ENCODE measurements around the gene CACNB2.

The CACNB2 gene

GRCh38 chr10:18557960-18558359, 417.7 kb downstream of the CACNB2 start:
- no peak for DNase-seq (ENCODE audit: extremely low spot score)
- no peak for TF ChIP-seq L3MBTL2 (conservative IDR thresholded peaks at IDR 0.05)
- TF ChIP-seq ARNT (IDR thresholded peaks at IDR 0.05) = no peak
- no peak for TF ChIP-seq ELF4 (IDR thresholded peaks at IDR 0.05)
- no peak for TF ChIP-seq CTBP1 (IDR thresholded peaks at IDR 0.05; ENCODE audit: borderline replicate concordance)
- no peak for TF ChIP-seq PKNOX1 (IDR thresholded peaks at IDR 0.05)
- no peak for TF ChIP-seq HDGF (IDR thresholded peaks at IDR 0.05; ENCODE audit: borderline replicate concordance)
- TF ChIP-seq FOXA1 (IDR thresholded peaks at IDR 0.05) = no peak
- no peak for TF ChIP-seq TARDBP (IDR thresholded peaks at IDR 0.05)
- no peak for TF ChIP-seq FOXK2 (IDR thresholded peaks at IDR 0.05)
- TF ChIP-seq SUZ12 (IDR thresholded peaks at IDR 0.05) = no peak
- no peak for TF ChIP-seq LEF1 (IDR thresholded peaks at IDR 0.05; ENCODE audit: borderline replicate concordance)
- TF ChIP-seq ZNF384 (IDR thresholded peaks at IDR 0.05) = no peak
- no peak for TF ChIP-seq FOXM1 (IDR thresholded peaks at IDR 0.05; ENCODE audit: borderline replicate concordance)
- no peak for TF ChIP-seq NFRKB (IDR thresholded peaks at IDR 0.05)
- POLR2A ChIA-PET = no interaction called here
- CTCF ChIA-PET = no interaction called here

GRCh38 chr10:18561861-18562551, 421.8 kb downstream of the CACNB2 start:
- DNase-seq (ENCODE audit: extremely low spot score) = no peak
- ChIA-PET POLR2A (no interaction called here), CTCF (no interaction called here)
- no peak for TF ChIP-seq ZNF384 (IDR thresholded peaks at IDR 0.05)
- no peak for TF ChIP-seq FOXA1 (IDR thresholded peaks at IDR 0.05)
- TF ChIP-seq NFRKB (IDR thresholded peaks at IDR 0.05) = no peak
- no peak for TF ChIP-seq CTBP1 (IDR thresholded peaks at IDR 0.05; ENCODE audit: borderline replicate concordance)
- no peak for TF ChIP-seq ELF4 (IDR thresholded peaks at IDR 0.05)

GRCh38 chr10:18563003-18563726, 422.9 kb downstream of the CACNB2 start:
- ChIA-PET CTCF (no interaction called here), POLR2A (no interaction called here)
- TF ChIP-seq SP1 (IDR thresholded peaks at IDR 0.05) = no peak
- no peak for TF ChIP-seq FOXA1 (IDR thresholded peaks at IDR 0.05)
- no peak for TF ChIP-seq FOXK2 (IDR thresholded peaks at IDR 0.05)
- TF ChIP-seq BHLHE40 (IDR thresholded peaks at IDR 0.05; ENCODE audit: borderline replicate concordance) = no peak
- no peak for TF ChIP-seq ZNF384 (IDR thresholded peaks at IDR 0.05)
- TF ChIP-seq ARNT (IDR thresholded peaks at IDR 0.05) = no peak
- TF ChIP-seq NFRKB (IDR thresholded peaks at IDR 0.05) = no peak
- no peak for TF ChIP-seq HDGF (IDR thresholded peaks at IDR 0.05; ENCODE audit: borderline replicate concordance)
- TF ChIP-seq CTBP1 (IDR thresholded peaks at IDR 0.05; ENCODE audit: borderline replicate concordance) = no peak
- TF ChIP-seq FOXM1 (IDR thresholded peaks at IDR 0.05; ENCODE audit: borderline replicate concordance) = no peak
- DNase-seq (ENCODE audit: extremely low spot score) = no peak

- ChIA-PET CTCF (no interaction called here), POLR2A (no interaction called here)
- no peak for TF ChIP-seq FOXA1 (IDR thresholded peaks at IDR 0.05)
- no peak for TF ChIP-seq NFRKB (IDR thresholded peaks at IDR 0.05)
- no peak for TF ChIP-seq TARDBP (IDR thresholded peaks at IDR 0.05)
- TF ChIP-seq L3MBTL2 (conservative IDR thresholded peaks at IDR 0.05) = no peak
- no peak for TF ChIP-seq SUZ12 (IDR thresholded peaks at IDR 0.05)
- TF ChIP-seq LEF1 (IDR thresholded peaks at IDR 0.05; ENCODE audit: borderline replicate concordance) = no peak
- no peak for TF ChIP-seq SP1 (IDR thresholded peaks at IDR 0.05)
- TF ChIP-seq ARNT (IDR thresholded peaks at IDR 0.05) = no peak
- TF ChIP-seq PKNOX1 (IDR thresholded peaks at IDR 0.05) = no peak
- no peak for TF ChIP-seq BHLHE40 (IDR thresholded peaks at IDR 0.05; ENCODE audit: borderline replicate concordance)
- no peak for DNase-seq (ENCODE audit: extremely low spot score)
Measured at GRCh38 chr10:18565006-18565405, 424.8 kb downstream of the CACNB2 start.

- POLR2A ChIA-PET = no interaction called here
- CTCF ChIA-PET = no interaction called here
- TF ChIP-seq PKNOX1 (IDR thresholded peaks at IDR 0.05) = no peak
- no peak for TF ChIP-seq FOXA1 (IDR thresholded peaks at IDR 0.05)
- TF ChIP-seq FOXM1 (IDR thresholded peaks at IDR 0.05; ENCODE audit: borderline replicate concordance) = no peak
- TF ChIP-seq ARNT (IDR thresholded peaks at IDR 0.05) = no peak
- no peak for TF ChIP-seq TARDBP (IDR thresholded peaks at IDR 0.05)
- no peak for TF ChIP-seq CTBP1 (IDR thresholded peaks at IDR 0.05; ENCODE audit: borderline replicate concordance)
- no peak for TF ChIP-seq LEF1 (IDR thresholded peaks at IDR 0.05; ENCODE audit: borderline replicate concordance)
- TF ChIP-seq NFRKB (IDR thresholded peaks at IDR 0.05) = no peak
- TF ChIP-seq BHLHE40 (IDR thresholded peaks at IDR 0.05; ENCODE audit: borderline replicate concordance) = no peak
- no peak for TF ChIP-seq ELF4 (IDR thresholded peaks at IDR 0.05)
- TF ChIP-seq ZNF384 (IDR thresholded peaks at IDR 0.05) = no peak
- TF ChIP-seq SP1 (IDR thresholded peaks at IDR 0.05) = no peak
- no peak for TF ChIP-seq L3MBTL2 (conservative IDR thresholded peaks at IDR 0.05)
- TF ChIP-seq FOXK2 (IDR thresholded peaks at IDR 0.05) = no peak
- TF ChIP-seq HDGF (IDR thresholded peaks at IDR 0.05; ENCODE audit: borderline replicate concordance) = no peak
- no peak for TF ChIP-seq SUZ12 (IDR thresholded peaks at IDR 0.05)
- DNase-seq (ENCODE audit: extremely low spot score) = no peak
Measured at GRCh38 chr10:18566177-18566576, 426.0 kb downstream of the CACNB2 start.

- POLR2A ChIA-PET = no interaction called here
- DNase-seq (ENCODE audit: extremely low spot score) = no peak
- CTCF ChIA-PET = no interaction called here
- TF ChIP-seq ZNF384 (IDR thresholded peaks at IDR 0.05) (no peak), TARDBP (IDR thresholded peaks at IDR 0.05) (0 out of 2 replicates have a peak, but pooled peaks have one; percentile 7)
Measured at GRCh38 chr10:18567343-18567856, 427.2 kb downstream of the CACNB2 start.
